Adrenal gland (tissue), 5 donors: ENCODE data around the gene PDGFC.

Source experiments
- CTCF ChIP-seq, 6 experiments: fragments of 450-650 bp in 4 of 6; fragments of 200-600 bp in 2 of 6; sonication (generic) in 1 of 6; IDR thresholded peaks; 1 replicate in 5 of 6; 2 replicates in 1 of 6; pipeline versions ENCODE4 v1.5.1 to v1.8.0; 2016 to 2021; ENCODE audit warnings: antibody characterized with exemption in 6 of 6, mild to moderate bottlenecking in 2 of 6, moderate library complexity in 1 of 6
- POLR2A ChIP-seq, 2 donors: fragments of 450-650 bp; IDR thresholded peaks; one replicate each; pipeline ENCODE4 v1.6.1; 2017; ENCODE audit warnings: antibody characterized with exemption in 2 of 2, mild to moderate bottlenecking in 2 of 2, moderate library complexity in 1 of 2
- donor health status: DM: no; HTN: no; CAD: no.

GRCh38 chr4:156976147-156976546 lies 4.5 kb upstream of the PDGFC start:
- TF ChIP-seq CTCF (IDR thresholded peaks at IDR 0.05) (no peak), POLR2A (IDR thresholded peaks at IDR 0.05) (no peak)
